ENCODE measurements around the gene THUMPD2. TPM values are rescaled to one million over a fixed set of nuclear protein-coding genes. Genes with fewer than 3 reads are reported as not detected.

THUMPD2 gene
- total and polyA plus RNA-seq, 2 experiments from 2014 or later: 5.6 to 5.8 TPM

- Histone ChIP-seq H2AFZ (no peak overlapping the region), H3K4me2 (ENCODE audit: unreplicated experiment) (no peak overlapping the region)
Observed at GRCh38 chr2:39733070-39733674, 45.9 kb downstream of the THUMPD2 start.

DNA sequence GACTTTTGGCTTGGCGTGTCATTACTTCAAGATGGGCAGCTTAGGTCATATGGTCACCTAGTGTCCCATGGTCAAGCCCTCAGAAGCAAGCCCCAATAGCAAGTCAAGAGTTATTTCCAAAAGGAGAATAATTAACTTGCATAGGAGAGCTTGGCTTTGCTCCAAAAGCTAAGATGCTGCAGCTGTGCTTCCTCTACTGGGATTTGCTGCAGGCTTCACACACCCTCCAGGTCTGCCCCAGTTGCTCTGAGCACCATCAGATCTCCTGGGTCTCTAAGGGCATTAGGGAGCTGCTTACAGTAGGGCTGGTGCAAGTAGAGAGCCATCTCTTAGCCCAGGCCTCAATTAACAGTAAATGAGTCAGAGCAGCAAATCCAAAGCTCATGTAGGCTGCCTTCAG, 46.6 kb downstream of the THUMPD2 start:
- peak; percentile 11 for DNase-seq
- peaks cover 24% of the 10 kb centered on the region for H3F3A ChIP-seq (ENCODE audit: insufficient read depth)
- no peaks in the 10 kb centered on the region for H3K27me3 ChIP-seq (replicated peaks; ENCODE audit: insufficient read depth)
- TF ChIP-seq EZH2 (IDR thresholded peaks at IDR 0.05; ENCODE audit: insufficient read depth, poor library complexity, severe bottlenecking) (no peak), EZH2phosphoT487 (IDR thresholded peaks at IDR 0.05; ENCODE audit: insufficient read depth, low read depth) (no peak)
- in situ Hi-C loops (cut with MboI): no loop called here
- H3K9me3 ChIP-seq (ENCODE audit: low read depth): no peaks in the 10 kb centered on the region
- H3K9ac ChIP-seq: no peak overlapping the region
- peaks cover 17% of the 10 kb centered on the region for H3K36me3 ChIP-seq (ENCODE audit: low read depth)
- 62 to 69% methylated on average over 1 of the region's 1 CpG for WGBS, 2 experiments (ENCODE audit: low coverage in 1 of 2, low lambda C conversion rate in 2 of 2, missing lambda C conversion rate in 2 of 2)
- no peak overlapping the region for H3K4me3 ChIP-seq
- no peaks in the 10 kb centered on the region for H4K20me1 ChIP-seq (ENCODE audit: insufficient read depth)
- no peak overlapping the region for H3K27ac ChIP-seq
- H2AFZ ChIP-seq: no peak overlapping the region
- peaks cover 19% of the 10 kb centered on the region for H3K79me2 ChIP-seq (ENCODE audit: insufficient read depth)
- no peak overlapping the region for H3K4me2 ChIP-seq (ENCODE audit: unreplicated experiment)
- H3K4me1 ChIP-seq (ENCODE audit: insufficient read depth): peaks cover 21% of the 10 kb centered on the region
- H3K9me2 ChIP-seq (ENCODE audit: insufficient read depth): no peaks in the 10 kb centered on the region

More at GRCh38 chr2:39733070-39733674, 45.9 kb downstream of the THUMPD2 start:
- H3K27me3 ChIP-seq (replicated peaks; ENCODE audit: insufficient read depth): no peaks in the 10 kb centered on the region
- peaks cover 19% of the 10 kb centered on the region for H3K79me2 ChIP-seq (ENCODE audit: insufficient read depth)
- H3F3A ChIP-seq (ENCODE audit: insufficient read depth): peaks cover 24% of the 10 kb centered on the region
- H3K9me3 ChIP-seq (ENCODE audit: low read depth): no peaks in the 10 kb centered on the region
- TF ChIP-seq EZH2phosphoT487 (IDR thresholded peaks at IDR 0.05; ENCODE audit: insufficient read depth, low read depth) (no peak), EZH2 (IDR thresholded peaks at IDR 0.05; ENCODE audit: insufficient read depth, poor library complexity, severe bottlenecking) (no peak)
- in situ Hi-C loops (cut with MboI): no loop called here
- H3K4me3 ChIP-seq: no peak overlapping the region
- no peaks in the 10 kb centered on the region for H3K9me2 ChIP-seq (ENCODE audit: insufficient read depth)
- WGBS, 2 experiments (ENCODE audit: low coverage in 1 of 2, low lambda C conversion rate in 2 of 2, missing lambda C conversion rate in 2 of 2): 70 to 76% methylated on average over 10 of the region's 10 CpGs
- H3K36me3 ChIP-seq (ENCODE audit: low read depth): peaks cover 17% of the 10 kb centered on the region
- peaks cover 26% of the 10 kb centered on the region for H3K4me1 ChIP-seq (ENCODE audit: insufficient read depth)
- no peaks in the 10 kb centered on the region for H4K20me1 ChIP-seq (ENCODE audit: insufficient read depth)
- H3K27ac ChIP-seq: no peak overlapping the region
- no peak overlapping the region for H3K9ac ChIP-seq
- peak; percentile 51 for DNase-seq

DNA sequence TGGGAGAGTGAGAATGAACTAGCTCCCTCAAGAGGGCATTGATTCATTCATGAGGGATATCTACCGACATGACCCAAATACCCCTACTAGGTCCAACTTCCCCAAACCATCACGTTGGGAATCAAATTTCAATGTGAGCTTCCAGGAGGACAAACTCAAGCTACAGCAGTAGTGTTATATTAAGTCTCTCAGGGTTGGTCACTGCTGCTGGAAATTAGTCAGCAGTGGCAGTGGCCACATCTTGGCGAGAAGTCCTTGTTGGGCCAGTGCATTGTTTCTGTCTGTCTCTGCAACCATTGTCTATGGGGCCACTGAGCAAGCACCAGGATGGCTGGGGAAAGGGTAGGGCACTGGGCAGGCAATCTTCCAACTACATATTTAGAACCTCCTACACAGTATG, 47.5 kb downstream of the THUMPD2 start:
- H3K9me3 ChIP-seq (ENCODE audit: low read depth): no peaks in the 10 kb centered on the region
- no peak overlapping the region for H3K4me3 ChIP-seq
- H3K36me3 ChIP-seq (ENCODE audit: low read depth): peaks cover 17% of the 10 kb centered on the region
- no peaks in the 10 kb centered on the region for H4K20me1 ChIP-seq (ENCODE audit: insufficient read depth)
- no peak overlapping the region for H3K9ac ChIP-seq
- TF ChIP-seq EZH2phosphoT487 (IDR thresholded peaks at IDR 0.05; ENCODE audit: insufficient read depth, low read depth): no peak
- TF ChIP-seq EZH2 (IDR thresholded peaks at IDR 0.05; ENCODE audit: insufficient read depth, poor library complexity, severe bottlenecking): no peak
- H3K4me2 ChIP-seq (ENCODE audit: unreplicated experiment): no peak overlapping the region
- H3K27me3 ChIP-seq (replicated peaks; ENCODE audit: insufficient read depth): no peaks in the 10 kb centered on the region
- 93 to 95% methylated on average over 3 of the region's 3 CpGs for WGBS, 2 experiments (ENCODE audit: low coverage in 1 of 2, low lambda C conversion rate in 2 of 2, missing lambda C conversion rate in 2 of 2)
- peaks cover 20% of the 10 kb centered on the region for H3F3A ChIP-seq (ENCODE audit: insufficient read depth)
- DNase-seq: no peak
- H3K27ac ChIP-seq: no peak overlapping the region
- peaks cover 12% of the 10 kb centered on the region for H3K4me1 ChIP-seq (ENCODE audit: insufficient read depth)
- no peak overlapping the region for H2AFZ ChIP-seq
- in situ Hi-C loops (cut with MboI): no loop called here
- H3K79me2 ChIP-seq (ENCODE audit: insufficient read depth): peaks cover 19% of the 10 kb centered on the region
- H3K9me2 ChIP-seq (ENCODE audit: insufficient read depth): no peaks in the 10 kb centered on the region

GRCh38 chr2:39730685-39731302, 48.3 kb downstream of the THUMPD2 start:
- Histone ChIP-seq H3K9ac (no peak overlapping the region), H3K4me1 (ENCODE audit: insufficient read depth) (peaks cover 4% of the 10 kb centered on the region; the same call in 1 of the 2 replicates), H3K4me3 (no peak overlapping the region), H3K79me2 (ENCODE audit: insufficient read depth) (peaks cover 15% of the 10 kb centered on the region), H3K9me2 (ENCODE audit: insufficient read depth) (no peaks in the 10 kb centered on the region), H3F3A (ENCODE audit: insufficient read depth) (peaks cover 13% of the 10 kb centered on the region), H3K27me3 (replicated peaks; ENCODE audit: insufficient read depth) (no peaks in the 10 kb centered on the region), H3K9me3 (ENCODE audit: low read depth) (no peaks in the 10 kb centered on the region), H3K27ac (no peak overlapping the region), H2AFZ (no peak overlapping the region), H4K20me1 (ENCODE audit: insufficient read depth) (no peaks in the 10 kb centered on the region), H3K36me3 (ENCODE audit: low read depth) (peaks cover 10% of the 10 kb centered on the region; the same call in 1 of the 2 replicates), H3K4me2 (ENCODE audit: unreplicated experiment) (no peak overlapping the region)
- 90 to 96% methylated on average over 2 of the region's 2 CpGs for WGBS, 2 experiments (ENCODE audit: low coverage in 1 of 2, low lambda C conversion rate in 2 of 2, missing lambda C conversion rate in 2 of 2)
- peak; percentile 52 for DNase-seq
- in situ Hi-C loops (cut with MboI): no loop called here
- TF ChIP-seq EZH2 (IDR thresholded peaks at IDR 0.05; ENCODE audit: insufficient read depth, poor library complexity, severe bottlenecking) (no peak), EZH2phosphoT487 (IDR thresholded peaks at IDR 0.05; ENCODE audit: insufficient read depth, low read depth) (no peak)
